Measurements from ENCODE around the gene WNT3.
"Not testable (repeated sequence)": the region's sequence is repeated elsewhere in the genome, so short reads cannot be mapped to it uniquely, and the experiment has no call there.

The WNT3 gene

DNA sequence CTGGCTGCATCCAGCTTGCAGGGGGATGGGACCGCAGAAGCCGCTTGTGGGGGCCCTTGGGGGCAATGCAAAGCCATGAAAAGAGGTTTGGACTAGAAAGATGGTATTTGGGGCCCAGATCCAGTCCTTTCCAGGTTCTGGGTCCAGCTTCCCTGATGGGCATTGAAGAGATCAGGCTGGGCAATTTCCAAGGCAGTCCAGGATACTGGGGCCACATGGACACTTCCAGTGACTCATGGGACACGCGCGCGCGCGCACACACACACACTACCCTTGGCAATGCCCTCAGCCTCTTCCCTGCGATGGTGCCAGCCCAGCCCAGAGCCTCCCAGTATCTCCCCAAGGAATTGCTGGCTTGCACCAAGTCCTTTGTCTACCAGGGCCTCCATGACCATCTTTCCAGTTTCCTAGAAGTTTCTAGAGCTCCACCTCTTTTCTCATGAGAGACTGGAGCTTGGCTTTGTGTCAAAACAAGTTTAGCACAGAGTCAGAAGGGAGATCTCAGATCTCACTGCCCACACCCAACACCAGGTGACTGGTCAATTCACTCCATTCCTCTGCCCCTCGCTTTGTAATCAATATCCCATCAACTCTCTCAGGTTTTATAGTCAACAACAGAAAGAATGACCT, 44.3 kb downstream of the WNT3 start:
- TF ChIP-seq Cebpa-rat (IDR thresholded peaks at IDR 0.05) = no peak
- Histone ChIP-seq H3K27me3 (peaks cover 29% of the 10 kb centered on the region), H3K27ac (no peak overlapping the region), H3K4me3 (no peak overlapping the region), H3K4me2 (peak overlapping the region; percentile 28; the same call in 1 of the 2 replicates), H3K4me1 (peaks cover 59% of the 10 kb centered on the region), H3K9ac (no peak overlapping the region), H3K36me3 (no peaks in the 10 kb centered on the region), H4K20me1 (no peaks in the 10 kb centered on the region), H3K9me3 (no peaks in the 10 kb centered on the region)

DNA sequence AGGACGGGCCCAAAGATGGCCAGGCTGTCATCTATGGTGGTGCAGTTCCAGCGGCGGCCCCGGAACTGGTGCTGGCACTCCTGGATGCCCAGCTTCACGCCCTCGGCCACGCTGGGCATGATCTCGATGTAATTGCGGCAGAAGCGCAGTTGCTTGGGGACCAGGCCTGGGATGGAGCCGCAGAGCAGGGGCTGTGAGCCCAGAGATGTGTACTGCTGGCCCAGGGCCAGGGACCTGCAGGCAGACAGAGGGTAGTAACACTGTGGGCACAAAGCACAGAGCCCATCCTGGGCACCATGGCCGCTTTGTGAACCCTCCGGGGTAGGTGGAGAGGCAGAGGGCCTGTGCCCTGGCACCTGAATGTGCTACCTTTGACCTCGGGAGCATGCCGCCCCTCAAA, 44.8 kb downstream of the WNT3 start:
- peaks cover 56% of the 10 kb centered on the region for H3K4me1 ChIP-seq
- peak overlapping the region; percentile 28; the same call in 1 of the 2 replicates for H3K4me2 ChIP-seq
- no peaks in the 10 kb centered on the region for H4K20me1 ChIP-seq

DNA sequence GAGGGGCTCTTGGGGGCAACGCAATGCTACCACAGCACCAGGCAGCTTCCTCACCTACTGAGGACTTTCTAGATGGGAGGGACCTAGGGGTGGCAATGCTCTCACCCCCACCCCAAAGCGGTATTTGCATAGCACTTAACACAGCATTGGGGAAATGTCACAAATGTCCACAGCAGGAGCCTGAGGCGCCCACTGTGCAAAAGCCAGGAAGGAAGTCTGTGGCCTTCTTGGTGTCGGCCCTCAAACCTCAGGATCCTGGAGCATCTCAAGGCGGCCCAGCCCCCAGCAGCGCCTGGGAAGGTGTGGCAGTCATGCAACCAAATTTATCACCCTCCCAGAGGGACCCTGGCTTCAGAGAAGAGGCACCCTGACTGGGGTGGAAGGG, 45.3 kb downstream of the WNT3 start:
- Histone ChIP-seq H3K27ac (no peak overlapping the region), H4K20me1 (no peaks in the 10 kb centered on the region), H3K27me3 (peaks cover 29% of the 10 kb centered on the region), H3K9ac (no peak overlapping the region), H3K4me3 (no peak overlapping the region), H3K4me1 (peaks cover 56% of the 10 kb centered on the region), H3K9me3 (no peaks in the 10 kb centered on the region), H3K36me3 (no peaks in the 10 kb centered on the region), H3K4me2 (peak overlapping the region; percentile 96)
- TF ChIP-seq Cebpa-rat (IDR thresholded peaks at IDR 0.05) = no peak

More for the DNA sequence above, 44.8 kb downstream of the WNT3 start:
- peaks cover 29% of the 10 kb centered on the region for H3K27me3 ChIP-seq
- TF ChIP-seq Cebpa-rat (IDR thresholded peaks at IDR 0.05) = no peak
- H3K4me3 ChIP-seq = no peak overlapping the region
- H3K36me3 ChIP-seq = no peaks in the 10 kb centered on the region
- H3K9me3 ChIP-seq = no peaks in the 10 kb centered on the region
- no peak overlapping the region for H3K9ac ChIP-seq
- no peak overlapping the region for H3K27ac ChIP-seq

DNA sequence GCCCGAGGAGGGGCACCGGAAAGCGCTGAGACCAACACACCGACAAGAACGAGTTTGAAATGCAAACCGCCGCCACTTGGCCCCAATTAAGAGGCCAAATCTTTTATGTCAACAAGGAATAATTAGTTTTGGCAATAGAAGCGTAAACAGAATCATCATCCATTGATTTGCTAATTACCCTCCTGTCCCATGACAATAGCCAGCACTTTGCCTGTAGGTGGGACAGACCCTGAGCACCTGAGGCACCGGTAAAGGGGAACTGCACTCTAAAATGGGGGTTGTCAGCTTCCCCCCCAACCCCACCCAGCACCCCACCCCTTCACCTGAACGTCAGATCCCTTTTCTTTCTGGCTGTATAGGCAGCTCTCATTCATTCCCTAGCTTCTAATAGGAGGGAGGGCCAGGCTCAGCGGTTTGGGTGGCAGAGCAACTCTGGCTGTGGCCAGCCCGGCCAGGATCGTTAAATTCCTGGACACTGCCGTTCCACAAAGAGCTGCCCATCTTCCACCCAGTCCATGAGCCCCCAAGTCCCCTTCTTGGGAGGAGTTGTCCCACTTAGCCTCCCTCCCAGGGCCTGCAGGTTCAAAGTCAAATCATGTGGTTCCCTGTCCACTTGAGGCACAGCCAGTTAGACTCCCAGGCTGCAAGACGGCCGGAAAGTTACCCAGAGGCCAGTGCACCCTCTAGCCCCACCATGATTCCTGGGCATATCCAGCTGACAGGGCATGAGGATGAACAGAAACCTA, 45.8 kb downstream of the WNT3 start:
- H3K27me3 ChIP-seq = peaks cover 29% of the 10 kb centered on the region
- TF ChIP-seq Cebpa-rat (IDR thresholded peaks at IDR 0.05) = no peak
- peak overlapping the region; percentile 96 for H3K4me2 ChIP-seq
- no peaks in the 10 kb centered on the region for H3K36me3 ChIP-seq
- H4K20me1 ChIP-seq = no peaks in the 10 kb centered on the region
- no peaks in the 10 kb centered on the region for H3K9me3 ChIP-seq
- peak overlapping the region; percentile 74 for H3K4me3 ChIP-seq
- no peak overlapping the region for H3K27ac ChIP-seq
- peaks cover 54% of the 10 kb centered on the region for H3K4me1 ChIP-seq
- 0 out of 2 replicates have a peak overlapping the region, but pooled peaks have one; percentile 81 for H3K9ac ChIP-seq

DNA sequence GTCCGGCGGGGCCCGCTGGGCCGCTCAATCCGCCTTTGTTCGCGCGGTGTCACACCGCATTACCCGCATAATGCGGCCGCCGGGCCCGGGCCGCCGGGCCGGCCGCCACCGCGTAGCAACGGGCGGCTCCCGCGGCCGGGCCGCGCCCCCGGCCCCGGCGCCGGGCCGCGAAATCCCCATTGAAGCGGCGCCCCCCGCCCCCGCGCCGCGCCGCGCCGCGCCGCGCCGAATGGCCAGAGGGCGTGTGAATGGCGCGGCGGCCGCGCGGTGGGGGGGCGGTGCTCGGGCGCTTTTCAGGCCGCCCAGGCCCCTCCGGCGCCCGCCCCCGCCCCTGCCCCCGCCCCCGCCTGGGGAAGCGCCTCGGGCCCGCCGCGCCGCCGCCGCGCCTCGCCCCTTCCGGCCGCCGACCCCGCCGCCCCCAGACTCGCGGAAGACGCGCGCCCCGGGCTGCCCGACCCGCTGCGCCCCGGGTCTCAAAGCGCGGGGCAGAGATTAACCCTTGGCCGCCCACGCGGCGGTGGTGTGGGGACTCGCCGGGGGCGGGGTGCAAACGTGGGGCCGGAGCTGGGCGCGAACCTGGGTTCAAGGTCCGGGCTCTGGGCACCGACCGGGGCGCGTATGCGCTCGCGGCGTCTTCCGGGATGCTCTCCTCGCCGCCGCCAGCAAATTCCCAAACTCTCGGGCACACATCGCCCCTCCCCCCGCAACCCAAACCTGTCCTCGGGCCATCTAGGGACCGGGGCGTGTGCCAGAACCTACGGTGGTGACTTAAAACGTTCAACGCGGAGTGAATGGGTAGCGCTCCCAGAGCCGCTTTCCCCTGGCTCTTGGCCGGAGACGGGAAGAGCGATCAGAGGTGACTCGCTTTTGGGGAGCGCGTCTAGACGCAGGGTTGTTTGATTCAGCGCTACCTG, 46.7 kb downstream of the WNT3 start:
- no peaks in the 10 kb centered on the region for H3K9me3 ChIP-seq
- H3K36me3 ChIP-seq = no peaks in the 10 kb centered on the region
- H4K20me1 ChIP-seq = no peaks in the 10 kb centered on the region
- TF ChIP-seq Cebpa-rat (IDR thresholded peaks at IDR 0.05) = no peak
- H3K4me1 ChIP-seq = peaks cover 46% of the 10 kb centered on the region
- H3K4me2 ChIP-seq = peak overlapping the region; percentile 96
- H3K9ac ChIP-seq = peak overlapping the region; percentile 81
- peak overlapping the region; percentile 80 for H3K27ac ChIP-seq
- peaks cover 29% of the 10 kb centered on the region for H3K27me3 ChIP-seq
- peak overlapping the region; percentile 74 for H3K4me3 ChIP-seq

DNA sequence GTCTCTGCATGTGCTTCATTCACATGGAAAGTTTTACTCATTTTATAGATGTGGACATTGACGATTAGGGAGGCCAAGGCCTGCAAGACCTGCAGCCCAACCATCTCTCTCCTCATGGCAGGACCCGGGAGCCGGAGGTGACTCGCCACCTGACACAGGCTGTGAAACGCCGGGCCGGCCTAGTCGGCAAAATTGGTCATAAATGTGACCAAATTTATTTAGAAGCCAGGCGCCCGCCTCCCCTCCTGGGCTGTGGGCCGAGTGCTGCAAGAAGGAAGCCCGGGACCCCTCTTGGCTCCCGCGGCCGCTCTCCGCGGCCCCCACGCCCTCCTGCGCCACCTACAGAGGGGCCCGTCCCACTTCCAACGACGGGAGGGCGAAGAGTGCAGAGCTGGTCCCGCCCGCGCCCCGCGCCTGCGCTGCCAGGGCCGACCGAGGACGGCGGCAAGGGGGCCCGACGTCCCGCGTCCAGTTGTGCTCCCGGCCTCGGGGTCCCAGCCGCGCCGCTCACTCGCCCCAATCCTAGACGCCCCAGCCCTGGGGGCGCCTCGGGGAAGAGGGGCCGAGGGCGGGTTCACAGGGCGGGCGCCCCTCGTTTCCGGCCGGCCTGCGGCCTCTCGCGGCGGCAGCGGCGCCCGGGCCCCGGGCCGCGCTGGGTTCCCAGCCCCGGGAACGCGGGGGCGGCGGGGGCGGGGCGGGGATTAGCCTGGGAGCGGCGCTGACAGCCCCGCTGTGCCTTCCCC, 47.5 kb downstream of the WNT3 start:
- H3K4me2 ChIP-seq = peak overlapping the region; percentile 96
- peak overlapping the region; percentile 81 for H3K9ac ChIP-seq
- H4K20me1 ChIP-seq = no peaks in the 10 kb centered on the region
- H3K4me3 ChIP-seq = peak overlapping the region; percentile 74
- H3K36me3 ChIP-seq = no peaks in the 10 kb centered on the region
- H3K4me1 ChIP-seq = peaks cover 38% of the 10 kb centered on the region
- H3K27me3 ChIP-seq = peaks cover 29% of the 10 kb centered on the region
- TF ChIP-seq Cebpa-rat (IDR thresholded peaks at IDR 0.05) = no peak
- H3K27ac ChIP-seq = peak overlapping the region; percentile 80
- no peaks in the 10 kb centered on the region for H3K9me3 ChIP-seq

DNA sequence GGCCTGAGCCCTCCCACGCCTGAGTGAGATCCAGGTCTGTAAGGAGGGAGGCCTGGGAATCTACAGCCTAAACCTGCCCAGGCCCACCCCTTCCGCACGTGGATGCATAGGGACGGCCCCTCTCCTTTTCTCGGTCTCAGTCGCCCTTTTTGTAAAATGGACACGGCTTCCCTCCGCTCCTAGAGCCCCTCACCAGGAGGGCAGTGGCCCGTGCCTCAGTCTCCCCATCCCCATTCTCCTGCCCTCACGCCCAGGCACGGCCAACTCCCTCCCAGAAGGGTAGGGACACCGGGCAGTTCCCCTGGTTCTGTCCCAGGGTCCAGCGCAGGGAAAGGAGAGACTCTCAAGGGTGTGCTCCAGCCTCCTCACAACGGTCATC, 48.1 kb downstream of the WNT3 start:
- Histone ChIP-seq H3K27me3 (peaks cover 29% of the 10 kb centered on the region), H3K36me3 (no peaks in the 10 kb centered on the region), H3K27ac (no peak overlapping the region), H4K20me1 (no peaks in the 10 kb centered on the region), H3K4me3 (peak overlapping the region; percentile 74), H3K9ac (peak overlapping the region; percentile 81; the same call in 1 of the 2 replicates), H3K4me1 (peaks cover 37% of the 10 kb centered on the region), H3K9me3 (no peaks in the 10 kb centered on the region), H3K4me2 (peak overlapping the region; percentile 96)
- no peak for TF ChIP-seq Cebpa-rat (IDR thresholded peaks at IDR 0.05)

DNA sequence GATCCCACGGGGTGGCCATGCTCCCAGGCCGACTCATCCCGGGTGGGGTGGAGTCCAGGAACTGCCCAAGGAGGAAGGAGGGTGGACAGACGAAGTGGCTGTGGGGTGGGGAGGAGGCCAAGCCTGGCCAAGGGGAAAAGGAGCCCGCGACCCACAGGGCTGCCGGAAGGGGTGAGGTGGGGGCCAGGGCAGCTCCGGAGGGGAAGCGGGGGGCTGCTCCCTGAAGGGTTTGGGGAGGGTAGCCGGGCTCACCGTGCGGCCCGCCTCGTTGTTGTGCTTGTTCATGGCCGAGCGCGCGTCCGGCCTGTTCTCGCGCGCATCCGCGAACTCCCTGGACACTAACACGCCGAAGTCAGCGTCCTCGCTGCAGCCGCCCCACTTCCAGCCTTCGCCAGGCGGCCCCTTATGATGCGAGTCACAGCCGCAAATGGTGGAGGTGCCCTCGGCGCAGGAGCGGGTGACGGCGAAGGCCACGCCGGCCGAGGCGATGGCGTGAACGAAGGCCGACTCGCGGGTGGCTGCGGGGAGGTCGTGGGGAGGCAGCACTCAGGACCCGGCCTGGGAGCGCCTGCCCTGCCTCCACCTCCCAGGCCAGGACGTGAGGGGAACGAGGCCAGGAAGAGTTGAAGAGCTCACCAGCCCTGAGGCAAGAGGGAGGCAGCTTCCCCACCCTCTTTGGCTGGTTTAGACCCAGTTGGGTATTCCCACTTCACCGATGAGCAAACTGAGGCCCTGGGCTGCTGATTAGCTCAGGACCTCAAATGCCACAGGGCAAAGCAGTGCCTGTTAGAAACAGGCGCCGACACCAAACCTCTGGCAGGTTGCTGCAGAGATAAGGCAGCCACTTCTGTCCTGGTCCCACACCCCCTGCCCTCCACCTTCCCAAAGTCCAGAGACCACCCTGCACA, 48.7 kb downstream of the WNT3 start:
- H3K4me2 ChIP-seq = peak overlapping the region; percentile 96
- TF ChIP-seq Cebpa-rat (IDR thresholded peaks at IDR 0.05) = no peak
- peaks cover 37% of the 10 kb centered on the region for H3K4me1 ChIP-seq
- no peak overlapping the region for H3K9ac ChIP-seq
- no peaks in the 10 kb centered on the region for H4K20me1 ChIP-seq
- no peaks in the 10 kb centered on the region for H3K9me3 ChIP-seq
- H3K27ac ChIP-seq = no peak overlapping the region
- no peaks in the 10 kb centered on the region for H3K36me3 ChIP-seq
- H3K27me3 ChIP-seq = peaks cover 29% of the 10 kb centered on the region
- H3K4me3 ChIP-seq = no peak overlapping the region

DNA sequence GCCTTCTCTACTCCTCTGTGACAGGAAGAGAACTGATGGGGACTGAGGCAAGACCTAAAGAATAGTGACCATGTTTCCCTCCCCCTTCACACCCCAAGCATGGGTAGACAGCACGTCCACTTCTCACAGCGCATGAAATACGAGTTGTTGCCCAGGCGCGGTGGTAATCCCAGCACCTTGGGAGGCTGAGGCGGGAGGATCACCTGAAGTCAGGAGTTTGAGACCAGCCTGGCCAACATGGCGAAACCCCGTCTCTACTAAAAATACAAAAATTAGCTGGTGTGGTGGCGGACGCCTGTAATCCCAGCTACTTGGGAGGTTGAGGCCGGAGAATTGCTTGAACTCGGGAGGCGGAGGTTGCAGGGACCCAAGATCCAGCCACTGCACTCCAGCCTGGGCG, 49.6 kb downstream of the WNT3 start:
- not testable (repeated sequence) for H3K9ac ChIP-seq, H4K20me1 ChIP-seq, H3K4me3 ChIP-seq, H3K4me2 ChIP-seq, H3K36me3 ChIP-seq, H3K9me3 ChIP-seq, H3K27ac ChIP-seq
- H3K27me3 ChIP-seq = peaks cover 29% of the 10 kb centered on the region
- H3K4me1 ChIP-seq = peaks cover 30% of the 10 kb centered on the region
